GM19099 (cell line): ENCODE results near the gene SKAP1.

ENCODE experiments used
- POLR2A ChIP-seq: IDR thresholded peaks from 3 replicates; pipeline ENCODE4 v1.6.1; 2011; ENCODE audit warnings: low read depth; ENCODE audit not compliant: insufficient read length; ENCODE audit errors: extremely low read depth

Gene SKAP1

DNA sequence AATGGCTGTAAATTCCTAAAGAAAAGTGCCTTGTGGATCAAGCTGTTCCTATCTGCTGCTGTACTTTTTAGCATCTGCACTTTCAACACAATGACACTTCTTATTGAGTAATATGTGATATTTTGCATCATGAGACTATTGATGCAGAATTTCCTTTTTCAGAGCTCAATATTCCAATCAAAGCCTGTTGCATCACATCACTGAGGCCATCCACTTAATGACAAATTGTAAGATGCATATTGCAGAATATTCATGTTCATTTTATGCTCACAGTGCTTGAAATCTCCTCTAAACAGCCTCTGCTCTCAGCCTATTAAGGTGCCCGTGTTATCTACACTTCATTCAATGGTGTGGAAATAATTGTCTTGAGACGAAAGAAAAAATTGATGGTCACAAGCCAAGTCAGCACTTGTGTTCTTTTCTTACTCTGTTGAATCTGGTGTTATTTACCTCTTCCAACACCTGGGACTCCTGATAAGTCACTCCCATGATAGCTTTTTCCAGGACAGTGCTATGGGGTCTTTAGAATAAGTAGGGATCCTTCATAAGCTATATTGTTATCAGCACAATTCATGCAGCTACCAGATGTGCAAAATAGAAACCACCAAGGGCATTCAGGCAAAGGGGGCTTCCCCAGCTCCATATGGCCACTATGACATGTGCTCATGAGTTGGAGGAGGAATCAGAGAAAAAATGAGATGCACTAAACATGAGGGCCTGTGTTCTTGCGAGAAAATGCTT is 9.3 kb upstream of the SKAP1 start:
- TF ChIP-seq POLR2A = no peak

DNA sequence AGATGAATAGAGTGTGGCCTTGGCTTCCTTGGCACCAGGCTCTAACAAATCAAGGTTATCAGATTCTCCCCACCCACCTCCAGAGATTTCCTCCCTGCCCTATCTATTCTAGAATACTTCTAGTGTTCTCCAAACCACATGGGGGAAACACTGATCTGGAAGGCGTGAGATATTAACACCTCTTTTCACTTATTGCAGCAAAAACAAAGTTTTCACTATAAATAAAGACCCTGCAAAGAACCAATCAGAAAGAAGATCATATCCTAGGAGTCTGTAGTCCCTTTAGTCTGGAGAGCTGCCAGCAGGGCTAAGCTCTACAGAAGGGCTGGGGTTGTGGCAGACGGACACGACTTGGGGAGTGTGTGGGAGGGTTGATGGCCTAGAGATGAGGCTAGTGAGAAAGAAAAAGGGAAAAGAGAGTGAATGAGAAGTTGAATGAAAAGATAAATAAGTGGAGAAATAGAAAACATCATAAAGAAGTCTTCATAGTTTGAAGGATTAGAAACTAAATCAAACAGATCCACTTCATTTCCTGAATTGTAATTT is 8.6 kb upstream of the SKAP1 start:
- TF ChIP-seq POLR2A = no peak

DNA sequence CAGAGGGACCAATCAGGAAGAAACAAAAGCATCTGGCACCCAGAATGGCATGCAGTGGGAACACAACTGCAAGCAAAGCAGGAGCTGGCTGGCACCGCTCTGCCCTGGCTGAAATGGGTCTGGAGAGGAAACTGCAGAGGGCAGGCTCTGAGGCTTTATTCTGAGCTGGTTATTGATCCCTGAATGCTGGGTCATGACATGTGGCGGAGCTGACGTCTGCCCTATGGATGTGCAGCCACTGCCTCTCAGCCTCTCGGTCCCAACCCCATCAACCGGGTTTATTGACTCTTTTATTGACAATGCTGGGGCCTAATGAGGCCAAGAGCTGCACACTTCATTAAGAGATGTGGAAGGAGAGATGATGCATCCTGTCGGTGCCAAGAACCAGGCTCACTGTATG is 3.9 kb upstream of the SKAP1 start:
- no peak for TF ChIP-seq POLR2A

DNA sequence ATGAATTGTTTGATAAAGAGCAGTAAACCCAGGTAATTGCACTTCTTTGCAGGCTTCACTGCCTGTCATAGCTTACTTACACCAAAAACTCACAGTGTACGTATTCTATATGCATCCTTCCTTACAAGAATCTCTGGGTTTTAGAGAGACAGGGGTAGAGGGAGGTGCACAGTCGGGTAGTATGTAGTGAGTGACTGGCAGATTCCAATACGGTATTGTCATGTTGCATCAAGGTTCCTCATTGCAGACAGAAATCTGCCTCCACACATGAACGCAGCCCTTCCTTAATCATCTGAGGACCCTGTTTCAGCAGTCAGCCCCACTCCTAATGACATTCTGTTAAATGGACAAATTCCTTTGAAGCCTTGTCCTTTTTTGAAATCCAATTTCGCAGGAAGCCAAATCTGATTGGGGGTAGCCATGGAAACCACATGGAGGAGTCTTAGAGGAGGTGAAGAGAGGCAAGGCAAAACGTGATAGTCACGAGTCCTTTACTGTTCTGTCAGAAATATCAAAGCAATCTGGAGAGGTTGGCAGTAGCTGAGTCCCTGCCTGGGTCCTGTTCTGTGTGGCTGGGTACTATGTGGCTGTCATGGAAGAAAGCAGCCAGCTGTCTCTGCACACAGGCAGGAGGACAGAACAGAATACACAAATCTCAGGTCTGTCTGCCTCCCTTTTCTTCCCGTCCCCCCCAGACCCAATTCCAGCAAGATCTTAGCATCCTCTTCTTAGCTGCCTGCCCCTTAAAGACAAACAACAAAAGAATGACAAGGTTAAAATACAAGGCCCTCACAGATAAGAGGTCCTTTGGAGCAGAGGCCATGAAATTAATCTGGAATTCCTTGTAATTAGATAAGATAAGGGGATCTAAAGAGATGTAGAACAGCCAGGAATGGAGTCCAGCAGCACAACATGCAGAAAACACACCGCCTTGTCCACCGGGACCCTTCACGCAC is 3.1 kb upstream of the SKAP1 start:
- no peak for TF ChIP-seq POLR2A

DNA sequence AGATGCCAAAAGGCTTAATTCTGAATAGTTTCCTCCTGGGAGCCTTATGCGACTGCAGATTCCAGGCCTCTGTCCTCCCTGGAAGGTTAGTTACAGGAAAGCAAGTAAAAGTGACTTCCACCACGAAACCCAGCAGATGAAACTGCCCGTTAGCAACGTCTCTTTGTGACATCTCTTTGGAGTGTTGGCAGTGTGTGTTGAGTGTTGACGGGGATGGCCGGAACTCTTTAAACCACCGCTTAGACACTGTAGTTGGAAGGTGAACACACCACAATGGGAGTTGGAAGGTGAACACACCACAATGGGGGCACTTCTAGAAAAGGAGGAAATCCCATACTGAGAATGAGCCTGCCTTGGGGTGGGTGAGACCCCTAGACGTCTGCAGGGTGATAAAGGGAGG is 858 bp downstream of the SKAP1 start:
- TF ChIP-seq POLR2A = no peak

DNA sequence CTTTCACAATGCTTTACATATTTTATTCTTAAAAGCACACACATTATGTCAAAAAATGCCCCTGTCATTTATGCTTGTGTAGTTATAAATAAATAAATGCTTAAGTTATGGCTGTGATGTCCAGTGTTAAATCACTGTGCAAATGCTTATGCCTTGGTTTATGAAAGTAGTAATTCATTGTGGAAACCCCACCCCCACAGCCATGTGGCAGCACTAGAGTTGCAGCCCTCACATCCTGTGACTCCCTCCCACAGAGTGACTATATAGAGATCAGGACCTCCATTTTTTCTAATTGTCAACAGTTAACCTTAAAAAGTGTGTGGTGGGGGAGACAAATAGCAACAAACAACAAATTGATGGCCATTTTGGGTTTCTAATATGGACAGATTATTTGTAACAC is 2.4 kb downstream of the SKAP1 start:
- no peak for TF ChIP-seq POLR2A

DNA sequence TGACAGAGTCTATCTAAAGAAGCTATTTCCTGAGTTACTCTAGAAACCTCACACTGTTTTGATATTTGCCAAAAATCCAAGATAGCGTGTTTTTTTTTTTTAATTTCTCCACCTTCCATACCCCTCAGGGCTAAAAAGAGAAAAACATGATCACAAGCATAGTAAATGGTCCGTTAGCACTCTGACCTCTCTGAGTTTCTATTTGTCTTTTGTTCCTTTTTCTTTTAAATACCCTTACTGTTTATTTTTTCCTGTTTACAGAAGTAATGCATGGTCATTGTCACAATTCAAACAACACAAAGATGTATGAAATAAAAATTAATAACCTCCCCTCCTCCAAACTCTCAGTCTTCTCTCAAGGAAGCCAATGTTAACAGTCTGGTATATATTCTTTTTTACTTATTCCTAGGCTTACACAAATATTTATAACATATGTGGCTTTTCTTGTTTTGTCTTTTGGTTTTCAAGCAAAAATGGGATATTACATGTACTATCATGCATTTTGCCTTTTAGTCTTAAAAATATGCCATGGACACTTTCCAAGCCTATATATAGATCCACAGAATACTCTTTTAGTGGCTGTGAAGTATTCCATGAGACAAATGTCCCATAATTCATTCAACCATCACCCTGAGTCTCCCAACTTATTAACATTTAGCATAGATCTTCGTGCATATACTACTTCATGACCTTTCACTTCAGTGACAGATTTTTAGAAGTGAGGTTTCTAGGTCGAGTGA is 3.1 kb downstream of the SKAP1 start:
- TF ChIP-seq POLR2A = no peak

DNA sequence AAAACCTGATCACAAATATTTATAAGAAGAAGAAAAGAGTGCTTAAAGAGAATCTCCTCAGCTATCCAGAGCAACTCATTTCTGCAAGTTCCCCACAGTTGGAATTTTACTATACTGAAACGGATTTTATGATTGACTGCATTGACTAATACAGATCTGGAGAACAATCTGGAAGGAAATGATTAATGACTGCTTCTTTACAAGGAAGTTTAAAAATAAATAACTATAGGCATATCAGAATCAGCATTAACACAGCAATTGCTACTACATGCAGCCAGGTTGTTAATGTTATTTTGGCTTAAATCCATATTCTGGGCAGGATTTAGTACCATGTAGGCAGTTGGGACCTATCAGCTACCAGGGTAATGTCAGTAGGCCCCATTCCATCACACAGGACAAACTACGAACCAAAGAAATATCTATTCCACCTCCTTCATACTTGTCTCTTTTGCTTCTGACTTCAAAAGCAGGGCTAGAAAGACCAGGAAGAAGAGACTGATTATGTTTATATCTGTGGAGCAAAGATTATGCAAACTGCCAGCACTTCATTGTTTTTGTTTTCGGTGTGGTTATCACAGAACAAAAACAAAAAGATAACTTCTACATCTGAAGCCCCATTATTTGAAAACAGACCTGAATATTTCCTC is 3.9 kb downstream of the SKAP1 start:
- TF ChIP-seq POLR2A = no peak

DNA sequence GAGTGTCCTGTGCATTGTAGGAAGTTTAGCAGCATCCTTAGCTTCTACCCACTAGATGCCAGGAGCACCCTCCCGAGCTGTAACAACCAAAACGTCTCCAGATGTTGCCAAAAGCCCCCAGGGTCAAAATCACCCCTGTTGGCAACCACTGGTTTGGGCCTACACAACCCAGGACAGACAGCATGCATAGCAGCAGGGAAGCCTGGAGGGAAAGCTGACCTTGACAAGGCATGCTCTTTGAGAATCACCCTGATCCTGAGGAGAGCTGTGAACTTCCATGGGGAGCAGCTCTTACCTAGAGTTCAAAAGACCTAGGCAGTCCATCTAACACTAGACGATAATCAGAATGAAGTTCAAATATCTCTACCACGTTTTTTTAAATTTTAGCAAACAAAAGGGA is 9.2 kb downstream of the SKAP1 start:
- no peak for TF ChIP-seq POLR2A

DNA sequence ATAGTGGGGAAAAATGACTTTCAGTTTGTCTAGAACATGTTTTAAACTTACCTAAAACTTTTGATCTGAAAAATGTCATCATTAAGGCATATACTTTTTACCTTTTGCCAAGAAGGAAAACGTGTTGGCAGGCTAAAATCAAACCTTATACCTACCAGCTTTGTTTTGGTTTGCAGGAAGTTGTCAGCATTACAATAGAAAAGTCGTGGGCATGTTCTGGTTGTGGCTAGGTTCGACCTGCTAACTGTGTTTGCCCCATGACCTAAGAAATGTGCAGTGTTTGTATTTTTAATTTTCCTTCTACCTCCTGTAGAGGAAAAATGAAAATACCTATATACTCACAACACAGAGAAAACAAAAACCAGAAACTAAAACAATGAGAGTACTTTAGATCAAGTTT is 13.0 kb downstream of the SKAP1 start:
- TF ChIP-seq POLR2A = no peak

DNA sequence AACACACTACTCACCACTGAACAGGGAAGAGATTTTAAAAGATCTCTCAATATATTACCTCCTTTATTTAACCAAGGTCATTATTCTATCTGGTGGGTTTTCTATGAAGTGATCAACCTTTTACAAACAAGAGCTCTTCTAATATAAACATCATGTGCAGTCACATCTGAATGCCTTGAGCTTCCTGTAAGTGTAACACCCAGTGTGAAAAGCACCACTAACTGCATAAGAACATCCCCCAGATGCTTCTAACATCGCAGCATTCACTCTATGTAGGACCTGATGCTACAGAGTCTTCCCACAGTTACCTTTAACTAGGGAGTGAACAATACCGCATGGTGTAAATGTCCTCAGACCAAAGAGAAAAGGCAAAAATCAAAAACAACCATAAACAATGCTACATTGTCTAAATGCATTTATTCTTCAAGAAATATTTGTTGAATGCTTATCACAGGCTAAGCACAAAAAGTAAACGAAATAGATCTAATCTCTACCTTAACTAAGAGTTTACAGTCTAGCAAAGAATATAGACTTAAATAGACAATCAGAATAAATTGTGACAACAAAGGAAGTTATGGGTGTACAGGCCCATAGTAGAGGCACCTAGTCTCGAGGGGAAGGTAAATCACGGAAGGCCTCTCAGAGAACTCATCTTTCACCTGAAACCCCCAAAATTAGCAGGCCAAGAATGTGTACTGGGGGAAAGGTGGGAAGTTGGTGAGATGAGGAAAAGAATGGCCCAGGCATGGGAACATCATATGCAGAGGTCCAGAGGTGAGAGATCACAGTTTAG is 16.2 kb downstream of the SKAP1 start:
- no peak for TF ChIP-seq POLR2A

DNA sequence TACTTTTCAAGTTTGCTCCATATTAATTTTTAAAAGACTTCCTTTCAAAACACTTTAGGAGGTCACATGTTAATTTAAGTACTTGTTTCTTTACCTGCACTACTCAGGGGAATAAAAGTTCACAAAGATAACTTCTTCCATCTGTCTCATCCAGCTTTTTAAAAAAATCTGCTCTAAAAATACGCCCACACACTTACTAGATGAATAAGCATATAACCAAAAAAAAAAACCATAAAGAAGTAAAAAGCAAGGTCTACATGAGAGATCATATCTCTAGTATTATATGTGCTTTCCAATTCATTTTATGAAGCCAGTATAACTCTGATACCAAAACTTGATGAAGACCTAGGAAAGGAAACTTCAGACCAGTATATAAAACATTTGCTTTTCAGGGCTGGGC is 17.2 kb downstream of the SKAP1 start:
- TF ChIP-seq POLR2A = no peak

DNA sequence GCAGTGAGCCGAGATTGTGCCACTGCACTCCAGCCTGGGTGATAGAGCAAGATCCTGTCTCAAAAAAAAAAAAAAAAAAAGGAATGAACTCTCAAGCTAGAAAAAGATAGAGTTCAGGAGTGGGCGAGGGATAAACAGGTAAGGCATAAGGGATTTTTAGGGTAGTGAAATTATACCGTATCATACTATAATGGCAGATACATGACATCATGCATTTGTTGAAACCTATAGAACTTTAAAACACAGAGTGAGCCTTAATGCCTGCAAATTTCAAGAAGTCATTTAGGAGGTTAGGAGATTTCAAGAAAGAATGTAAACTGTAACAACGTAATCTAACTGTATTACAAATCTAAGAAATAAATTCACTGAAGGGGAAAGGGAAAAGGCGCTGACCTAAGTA is 20.4 kb downstream of the SKAP1 start:
- no peak for TF ChIP-seq POLR2A
